ENCODE measurements around the gene CACNA1C. TPM values are rescaled to one million over a fixed set of nuclear protein-coding genes. Genes with fewer than 3 reads are reported as not detected.

CACNA1C gene
- total and polyA plus RNA-seq, 8 donors: 0.31 to 55.8 (median 7.2) TPM

GRCh38 chr12:2029851-2030250 is 22.9 kb upstream of the CACNA1C start:
- H3K36me3 ChIP-seq: no peaks in the 10 kb centered on the region
- peaks cover 0 to 7% (median 7%) of the 10 kb centered on the region in 3 donors for H3K27me3 ChIP-seq
- H3K4me1 ChIP-seq: peaks cover 0 to 5% (median 3%) of the 10 kb centered on the region in 4 donors
- no peaks in the 10 kb centered on the region for H3K9me3 ChIP-seq
- no peak overlapping the region for H3K4me3 ChIP-seq
- no peak for TF ChIP-seq POLR2A (IDR thresholded peaks at IDR 0.05)
- no peak for TF ChIP-seq EP300 (IDR thresholded peaks at IDR 0.05)
- TF ChIP-seq POLR2AphosphoS5 (IDR thresholded peaks at IDR 0.05): no peak
- no peak for TF ChIP-seq CTCF (IDR thresholded peaks at IDR 0.05)
- DNase-seq: no peak
- 75 to 91% (median 85%) methylated on average over 3 of the region's 3 CpGs for WGBS, 5 donors
- intact Hi-C loops (cut with DNase I; ENCODE audit: low total_unique reads): loop anchor here (10.0 kb wide), 1 partner anchor 235 kb away; no protein-coding TSS in a partner anchor
- no peak overlapping the region for H3K27ac ChIP-seq

GRCh38 chr12:2032506-2032905 is 20.3 kb upstream of the CACNA1C start:
- Histone ChIP-seq H3K4me1 (peaks cover 5 to 16% (median 10%) of the 10 kb centered on the region in 4 donors), H3K4me3 (no peak overlapping the region), H3K36me3 (no peaks in the 10 kb centered on the region), H3K27ac (no peak overlapping the region), H3K9me3 (no peaks in the 10 kb centered on the region), H3K27me3 (peaks cover 0 to 20% (median 7%) of the 10 kb centered on the region in 3 donors)
- 65 to 81% (median 76%) methylated on average over 8 of the region's 8 CpGs for WGBS, 5 donors
- intact Hi-C loops (cut with DNase I; ENCODE audit: low total_unique reads): loop anchor here (10.0 kb wide), 1 partner anchor 238 kb away; no protein-coding TSS in a partner anchor
- no peak for TF ChIP-seq POLR2AphosphoS5 (IDR thresholded peaks at IDR 0.05)
- TF ChIP-seq CTCF (IDR thresholded peaks at IDR 0.05): no peak
- no peak for TF ChIP-seq POLR2A (IDR thresholded peaks at IDR 0.05)
- TF ChIP-seq EP300 (IDR thresholded peaks at IDR 0.05): no peak
- no peak for DNase-seq

- 13 to 15% (median 13%) methylated on average over 38 to 47 of the region's 47 CpGs for WGBS, 5 donors
- Histone ChIP-seq H3K36me3 (no peaks in the 10 kb centered on the region), H3K27ac (peak overlapping the region in 1 of 5 donors; percentile 12), H3K27me3 (peaks cover 0 to 20% (median 7%) of the 10 kb centered on the region in 3 donors), H3K9me3 (no peaks in the 10 kb centered on the region), H3K4me3 (peak overlapping the region in 3 of 4 donors; percentile 31 to 34 (median 33)), H3K4me1 (peaks cover 5 to 16% (median 10%) of the 10 kb centered on the region in 4 donors)
- TF ChIP-seq CTCF (IDR thresholded peaks at IDR 0.05) (peak in 5 of 7 experiments; percentile 46 to 94 (median 93)), EP300 (IDR thresholded peaks at IDR 0.05) (no peak), POLR2AphosphoS5 (IDR thresholded peaks at IDR 0.05) (peak in 2 of 3 donors; percentile 29 to 32)
- intact Hi-C loops (cut with DNase I; ENCODE audit: low total_unique reads): loop anchor here (10.0 kb wide), 1 partner anchor 240 kb away; no protein-coding TSS in a partner anchor
- peak; percentile 90 to 96 for DNase-seq
Measured at GRCh38 chr12:2034633-2035430, 18.0 kb upstream of the CACNA1C start.

GRCh38 chr12:2035431-2036055 is 17.2 kb upstream of the CACNA1C start:
- intact Hi-C loops (cut with DNase I; ENCODE audit: low total_unique reads): loop anchor here (10.0 kb wide), 1 partner anchor 241 kb away; no protein-coding TSS in a partner anchor

More at GRCh38 chr12:2035431-2036055, 17.2 kb upstream of the CACNA1C start:
- H3K4me3 ChIP-seq: peak overlapping the region in 2 of 4 donors; percentile 31 to 33
- H3K27ac ChIP-seq: peak overlapping the region in 1 of 5 donors; percentile 12
- 67 to 72% (median 69%) methylated on average over 15 of the region's 15 CpGs for WGBS, 5 donors
- no peaks in the 10 kb centered on the region for H3K9me3 ChIP-seq
- no peak for TF ChIP-seq POLR2AphosphoS5 (IDR thresholded peaks at IDR 0.05)
- TF ChIP-seq CTCF (IDR thresholded peaks at IDR 0.05): no peak
- TF ChIP-seq POLR2A (IDR thresholded peaks at IDR 0.05): no peak
- TF ChIP-seq EP300 (IDR thresholded peaks at IDR 0.05): no peak
- peaks cover 5 to 16% (median 10%) of the 10 kb centered on the region in 4 donors for H3K4me1 ChIP-seq
- no peak for DNase-seq
- no peaks in the 10 kb centered on the region for H3K36me3 ChIP-seq
- H3K27me3 ChIP-seq: peaks cover 0 to 20% (median 7%) of the 10 kb centered on the region in 3 donors
